Skin of body (tissue), 2 donors: ENCODE measurements around the gene ABHD17C. TPM values are rescaled to one million over a fixed set of nuclear protein-coding genes. Genes with fewer than 3 reads are reported as not detected.
"Not testable (repeated sequence)": the region's sequence is repeated elsewhere in the genome, so short reads cannot be mapped to it uniquely, and the experiment has no call there.

Source experiments
- DNase-seq: peaks from one replicate; lab custom pipeline; 2025; lab: John Stamatoyannopoulos, UW
- total RNA-seq: library from RNA; depleted of rRNA; stranded (reverse); fragments of >200 nt; gene quantifications from one replicate; pipeline ENCODE4 v1.2.3, GENCODE V29; 2014

The ABHD17C gene
- total RNA-seq, result 6.8 TPM

DNA sequence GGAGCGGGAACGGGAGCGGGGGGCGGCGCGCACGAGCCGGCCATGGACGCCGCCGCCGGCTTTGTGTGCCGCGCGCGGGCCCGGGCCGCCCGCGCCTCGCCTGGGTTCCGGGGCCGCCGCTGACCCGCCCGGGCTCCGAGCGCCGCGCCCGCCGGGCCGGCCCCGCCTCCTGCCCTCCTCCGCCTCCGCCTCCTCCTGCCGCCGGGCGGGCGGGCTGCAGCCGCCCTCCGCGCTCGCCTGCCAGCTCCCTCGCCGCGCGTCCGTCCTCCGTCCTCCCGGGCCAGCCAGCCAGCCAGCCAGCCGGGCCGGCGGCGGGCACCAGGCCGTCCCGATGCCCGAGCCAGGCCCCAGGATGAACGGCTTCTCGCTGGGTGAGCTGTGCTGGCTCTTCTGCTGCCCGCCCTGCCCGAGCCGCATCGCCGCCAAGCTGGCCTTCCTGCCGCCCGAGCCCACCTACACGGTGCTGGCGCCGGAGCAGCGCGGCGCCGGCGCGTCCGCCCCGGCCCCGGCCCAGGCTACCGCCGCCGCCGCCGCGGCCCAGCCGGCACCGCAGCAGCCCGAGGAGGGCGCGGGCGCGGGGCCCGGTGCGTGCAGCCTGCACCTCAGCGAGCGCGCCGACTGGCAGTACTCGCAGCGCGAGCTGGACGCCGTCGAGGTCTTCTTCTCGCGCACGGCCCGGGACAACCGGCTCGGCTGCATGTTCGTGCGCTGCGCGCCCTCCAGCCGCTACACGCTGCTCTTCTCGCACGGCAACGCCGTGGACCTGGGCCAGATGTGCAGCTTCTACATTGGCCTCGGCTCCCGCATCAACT is at the start of gene ABHD17C:
Gene ABHD17C, plus strand, starts transcription at position 212 of the 812 bp plus-strand sequence. Its CDS starts 120 bp downstream, at position 332.
- no peak for DNase-seq

DNA sequence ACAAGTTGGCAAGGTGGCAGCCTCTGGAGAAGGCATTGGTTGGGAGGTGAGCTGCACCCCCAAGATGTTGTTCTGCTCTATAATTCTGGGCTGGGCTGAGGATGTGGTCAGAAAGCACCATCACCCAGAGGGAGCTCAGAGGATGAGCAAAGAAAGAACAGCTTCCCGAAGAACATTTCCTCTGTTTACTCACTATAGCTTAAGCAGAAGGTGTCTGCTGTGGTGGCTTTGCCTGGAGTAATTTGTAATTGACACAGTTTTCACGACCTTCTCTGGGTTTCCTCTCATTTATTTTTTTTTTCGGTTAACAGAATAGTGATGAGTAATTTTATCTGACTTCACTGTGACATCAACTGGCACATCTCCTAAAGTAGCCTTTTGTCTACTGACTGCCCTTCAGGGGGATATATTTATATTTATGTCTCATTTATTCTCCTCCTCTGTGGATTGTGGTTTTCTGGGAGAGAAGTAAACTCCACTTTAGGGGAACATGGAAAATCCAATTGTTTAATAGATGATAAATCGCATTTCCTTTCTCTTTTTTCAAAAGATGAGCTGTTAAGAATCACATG is 49.5 kb upstream of the ABHD17C start:
- no peak for DNase-seq

DNA sequence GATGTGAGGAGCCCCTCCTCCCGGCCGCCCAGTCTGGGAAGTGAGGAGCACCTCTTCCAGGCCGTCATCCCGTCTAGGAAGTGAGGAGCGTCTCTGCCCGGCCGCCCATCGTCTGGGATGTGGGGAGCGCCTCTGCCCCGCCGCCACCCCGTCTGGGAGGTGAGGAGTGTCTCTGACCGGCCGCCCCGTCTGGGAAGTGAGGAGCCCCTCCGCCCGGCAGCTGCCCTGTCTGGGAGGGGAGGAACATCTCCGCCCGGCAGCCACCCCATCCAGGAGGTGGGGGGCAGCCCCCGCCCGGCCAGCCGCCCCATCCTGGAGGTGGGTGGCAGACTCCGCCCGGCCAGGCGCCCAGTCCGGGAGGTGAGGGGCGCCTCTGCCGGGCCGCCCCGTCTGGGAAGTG is 47.7 kb upstream of the ABHD17C start:
- not testable (repeated sequence) for DNase-seq

GRCh38 chr15:80654299-80654698 is 40.8 kb upstream of the ABHD17C start:
- no peak for DNase-seq

DNA sequence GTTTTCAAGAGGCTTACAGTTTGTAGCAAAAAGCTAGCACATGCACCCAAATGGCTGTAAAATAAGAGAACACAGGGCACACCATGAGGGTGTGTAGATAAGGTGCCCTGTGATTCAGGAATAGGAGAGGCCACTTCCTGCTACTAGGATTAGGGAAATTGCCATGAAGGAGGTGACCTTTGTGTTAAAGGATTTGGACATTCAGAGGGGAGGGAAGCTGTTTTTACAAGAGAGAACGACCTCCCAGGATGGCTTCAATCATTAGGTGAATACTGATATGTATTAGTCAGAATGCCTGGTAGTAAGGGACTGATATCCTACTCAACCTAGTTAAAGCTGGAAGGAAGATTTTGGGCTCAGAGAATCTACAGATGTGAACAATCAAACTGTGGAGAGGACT is 35.7 kb upstream of the ABHD17C start:
- DNase-seq, result no peak

DNA sequence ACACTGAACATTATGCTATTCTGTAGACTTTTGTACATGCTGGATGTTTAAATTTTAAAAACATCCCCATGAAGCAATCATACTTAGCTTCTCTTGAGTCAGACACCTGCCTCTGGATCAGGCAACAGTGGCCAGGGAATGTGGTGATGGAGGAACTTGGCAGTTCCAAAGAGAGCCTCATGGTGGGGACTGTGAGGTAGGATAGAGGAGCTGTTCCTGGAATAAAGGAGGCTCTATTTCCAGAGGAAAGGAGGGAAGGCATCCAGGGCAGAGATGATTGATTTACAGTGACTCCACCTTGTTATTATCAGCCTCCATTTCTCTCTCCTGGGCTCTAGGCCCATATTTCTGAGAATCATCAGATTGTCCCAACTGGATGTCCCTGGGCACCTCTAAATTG is 35.0 kb upstream of the ABHD17C start:
- DNase-seq, result no peak

GRCh38 chr15:80662129-80662528 is 33.0 kb upstream of the ABHD17C start:
- DNase-seq, result no peak

GRCh38 chr15:80662757-80663553 is 32.2 kb upstream of the ABHD17C start:
- DNase-seq, result no peak

GRCh38 chr15:80665151-80665550 is 30.0 kb upstream of the ABHD17C start:
- no peak for DNase-seq

DNA sequence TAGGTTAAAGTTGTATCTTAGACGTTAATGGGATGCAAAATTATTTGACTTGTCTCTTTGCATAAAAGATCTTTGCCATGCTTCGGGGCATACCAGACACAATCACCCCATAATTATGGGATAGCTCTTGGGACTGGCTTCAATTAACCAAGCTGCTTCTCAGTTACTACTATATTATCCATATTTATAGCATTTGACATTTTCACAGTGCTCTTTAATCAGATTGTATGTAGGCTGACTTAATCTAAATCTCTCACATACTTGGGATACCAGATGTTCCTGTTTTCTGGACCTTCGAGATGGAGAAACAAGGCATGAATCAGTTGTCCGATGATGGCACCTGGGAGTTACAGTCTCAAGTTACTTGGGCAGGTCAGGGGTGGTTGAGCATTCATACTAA is 27.2 kb upstream of the ABHD17C start:
- no peak for DNase-seq

DNA sequence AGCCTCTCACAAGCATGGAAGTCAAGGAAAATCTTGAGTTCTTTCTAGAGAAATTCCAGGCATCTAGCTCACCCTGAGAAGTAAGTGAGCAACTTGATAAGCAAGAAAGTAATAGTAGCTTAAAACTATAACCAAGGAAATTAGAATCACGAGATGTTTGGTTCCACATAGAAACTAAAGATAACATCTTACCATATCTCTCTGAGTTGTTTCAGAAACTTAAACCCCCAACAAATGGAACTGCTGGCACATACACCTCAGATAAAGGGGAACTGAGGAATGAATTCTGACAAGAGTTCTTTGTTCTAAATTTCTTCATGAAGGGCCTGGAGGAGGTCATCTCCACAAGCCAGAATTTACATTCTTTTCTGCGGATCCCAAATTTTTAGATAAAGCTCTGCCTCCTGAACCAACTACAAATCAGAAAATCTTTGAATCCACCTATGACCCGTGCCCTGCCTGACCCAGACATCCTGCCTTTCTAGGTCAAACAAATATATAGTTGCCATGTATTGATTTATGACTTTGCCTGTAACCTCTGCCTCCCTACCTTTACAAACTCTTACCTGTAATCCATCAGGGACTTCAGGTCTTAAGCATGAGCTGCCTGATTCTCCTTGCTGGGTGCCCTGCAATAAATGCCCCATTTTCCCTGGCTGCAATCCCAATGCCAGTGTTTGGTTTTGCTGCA is 26.4 kb upstream of the ABHD17C start:
- DNase-seq, result no peak

DNA sequence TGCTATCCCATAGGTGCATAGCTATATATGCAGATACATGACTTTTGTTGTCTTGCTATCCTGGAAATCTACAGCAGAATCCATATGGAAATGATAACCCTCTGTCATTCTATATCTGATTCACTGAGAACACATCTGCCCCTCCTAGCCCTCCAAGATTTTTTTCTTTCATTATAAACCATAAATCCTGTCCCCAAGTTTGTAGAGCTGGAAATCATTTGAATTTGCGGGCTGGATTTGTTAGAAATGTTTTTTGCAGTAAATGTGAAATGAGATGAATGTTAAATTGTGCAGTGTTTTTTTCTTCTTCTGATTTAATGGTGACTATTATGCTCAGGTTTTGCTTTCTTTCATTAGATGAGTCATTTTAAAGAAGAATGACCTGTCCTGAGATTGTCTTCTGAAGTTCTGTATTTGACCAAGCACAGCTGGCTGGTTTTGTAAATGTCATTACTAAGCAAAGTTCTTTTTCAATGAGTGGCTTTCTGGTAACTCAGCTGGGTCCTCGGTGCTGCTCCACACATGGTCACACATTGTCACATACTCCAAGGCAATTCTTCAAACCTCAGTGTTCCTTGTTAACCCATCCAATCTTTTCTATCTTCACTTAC is 25.3 kb upstream of the ABHD17C start:
- peak; percentile 74 for DNase-seq

DNA sequence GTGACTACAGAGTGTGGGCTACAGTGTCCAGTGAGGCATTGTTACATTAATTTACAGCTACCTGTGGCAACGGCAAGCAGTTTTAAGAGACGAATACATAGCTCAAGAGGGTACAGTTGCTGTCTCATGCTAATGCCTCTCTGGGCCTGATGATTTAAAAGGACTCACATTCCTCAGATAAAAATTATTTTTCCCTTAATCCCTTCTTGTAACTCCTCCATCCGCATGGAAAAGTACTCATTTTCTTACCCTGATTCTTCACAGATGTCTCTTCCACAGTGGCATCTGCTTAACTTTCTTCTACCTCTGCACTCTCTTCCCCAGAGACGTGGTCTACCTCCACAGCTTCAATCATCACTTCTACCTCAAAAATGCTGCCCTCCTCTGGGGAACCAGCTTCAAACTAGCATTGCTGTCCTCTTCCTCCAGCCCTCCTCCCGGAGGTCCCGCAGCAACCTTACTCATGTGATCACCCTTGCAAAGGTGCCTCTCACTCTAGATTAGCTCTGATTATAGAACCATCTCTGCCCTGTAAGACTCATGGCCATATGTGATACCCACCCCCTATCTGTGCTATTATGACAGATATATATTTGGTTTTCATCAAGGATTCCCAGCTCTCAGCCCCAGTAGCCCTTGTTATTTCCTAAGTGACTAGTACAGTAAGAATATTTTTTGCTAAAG is 21.4 kb upstream of the ABHD17C start:
- no peak for DNase-seq

- no peak for DNase-seq
Observed at GRCh38 chr15:80674245-80674614, 20.9 kb upstream of the ABHD17C start.

DNA sequence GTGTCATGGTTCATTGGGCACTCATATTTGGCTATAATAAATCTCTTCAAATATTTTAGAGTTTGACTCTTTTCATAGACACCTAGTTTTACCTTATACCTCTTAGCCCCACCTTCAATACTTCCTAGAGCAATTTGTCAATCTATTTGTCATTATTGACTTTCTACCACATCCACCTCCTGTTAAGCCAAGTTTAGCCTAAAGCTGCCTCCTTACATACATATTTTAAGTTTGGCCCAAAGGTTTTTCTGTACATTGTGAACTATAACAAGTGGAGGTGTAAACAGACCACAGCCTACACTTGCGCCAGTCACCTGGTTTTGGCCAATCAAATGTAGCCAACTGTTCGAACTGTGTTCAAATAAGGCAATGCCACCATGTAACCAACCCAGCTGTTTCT is 18.1 kb upstream of the ABHD17C start:
- DNase-seq, result no peak

DNA sequence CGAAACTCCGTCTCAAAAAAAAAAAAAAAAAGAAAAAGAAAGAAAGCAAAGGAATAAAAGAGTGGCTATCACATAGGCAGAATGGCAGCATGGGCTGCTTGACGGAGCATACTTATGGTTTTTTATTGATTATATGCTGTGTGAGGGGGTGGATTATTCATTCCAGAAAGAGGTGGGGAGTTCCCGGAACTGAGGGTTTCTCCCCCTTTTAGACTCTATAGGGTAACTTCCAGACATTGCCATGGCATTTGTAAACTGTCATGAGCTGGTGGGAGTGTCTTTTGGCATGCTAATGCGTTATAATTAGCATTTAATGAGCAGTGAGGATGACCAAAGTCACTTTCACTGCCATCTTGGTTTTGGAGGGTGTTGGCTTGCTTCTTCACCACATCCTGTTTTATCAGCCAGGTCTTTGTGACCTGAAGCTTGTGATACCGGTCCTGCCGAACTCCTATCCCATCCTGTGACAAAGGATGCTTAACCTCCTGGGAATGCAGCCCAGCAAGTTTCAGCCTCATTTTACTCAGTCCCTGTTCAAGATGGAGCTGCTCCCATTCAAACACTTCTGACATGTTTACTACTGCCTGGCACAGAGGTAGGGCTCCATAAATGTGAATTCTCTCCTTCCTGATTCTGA is 15.8 kb upstream of the ABHD17C start:
- DNase-seq, result no peak

DNA sequence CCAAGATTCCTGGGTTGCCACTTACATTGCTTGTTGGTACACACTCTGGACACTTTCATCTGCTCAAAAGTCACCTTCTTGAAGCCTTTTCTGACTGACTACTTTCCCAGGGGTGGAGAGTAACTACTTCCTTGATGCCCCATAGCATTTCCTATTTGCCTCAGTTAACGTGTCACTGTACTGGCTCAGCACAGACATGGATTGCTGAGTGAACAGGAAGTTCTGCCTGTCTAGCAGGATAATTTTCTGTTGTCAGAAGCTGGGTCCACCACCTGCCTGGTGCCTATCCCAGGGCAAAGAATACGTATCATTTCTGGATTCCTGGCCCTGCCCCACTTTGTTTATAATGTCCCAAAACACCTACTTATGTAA is 15.3 kb upstream of the ABHD17C start:
- no peak for DNase-seq

- no peak for DNase-seq
Observed at GRCh38 chr15:80682201-80682600, 12.9 kb upstream of the ABHD17C start.

GRCh38 chr15:80684697-80685096 is 10.4 kb upstream of the ABHD17C start:
- no peak for DNase-seq

- no peak for DNase-seq
Observed at GRCh38 chr15:80685628-80686027, 9.5 kb upstream of the ABHD17C start.
